ENCODE measurements around the gene ARL8A. TPM values are rescaled to one million over a fixed set of nuclear protein-coding genes. Genes with fewer than 3 reads are reported as not detected.

Gene ARL8A
- total and polyA plus RNA-seq, 5 donors from 2014 or later: 6.6 to 84.1 (median 7.9) TPM

DNA sequence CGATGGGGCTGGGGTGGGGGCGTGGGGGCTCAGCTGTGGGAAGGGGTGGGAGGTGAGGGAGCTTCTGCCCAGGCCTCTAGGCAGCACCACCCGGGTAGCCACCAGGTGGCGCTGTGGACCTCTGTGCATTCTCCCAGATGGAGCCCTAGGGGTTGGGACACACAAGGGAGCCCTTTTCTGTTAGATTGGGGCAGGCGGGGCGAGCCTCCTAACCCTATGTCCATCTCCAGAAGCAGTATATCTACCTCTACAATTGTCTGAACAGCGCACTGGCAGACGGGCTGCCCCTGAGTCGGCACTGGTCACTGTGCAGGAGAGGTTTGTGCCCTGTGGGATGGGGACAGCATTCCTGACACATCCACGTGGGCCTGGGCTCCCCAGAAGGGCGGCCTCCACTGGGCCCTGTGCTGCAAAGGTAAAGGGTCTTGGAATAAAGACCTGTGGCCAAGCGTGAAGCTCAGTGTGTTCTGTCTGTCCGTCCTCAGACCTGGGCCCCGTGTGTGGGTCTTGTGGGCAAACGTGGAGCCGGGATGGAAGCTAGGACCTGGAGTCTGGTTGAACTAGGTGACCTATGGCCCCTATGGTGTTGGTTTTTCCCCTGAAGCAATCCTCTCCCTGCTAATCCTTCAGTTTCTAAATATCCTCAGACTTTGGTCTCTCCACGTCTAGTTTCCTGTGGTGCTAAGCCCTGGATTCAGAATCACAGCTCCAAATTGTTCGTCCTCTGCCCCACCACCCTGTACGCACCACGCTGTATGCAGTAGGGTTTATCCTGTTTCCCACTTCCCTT, 44.7 kb upstream of the ARL8A start:
- Mint-ChIP-seq H3K9me3 (no peaks in the 10 kb centered on the region), H3K4me1 (peaks cover 0 to 10% (median 1%) of the 10 kb centered on the region in 4 donors), H3K27me3 (peaks cover 16% of the 10 kb centered on the region), H3K36me3 (no peaks in the 10 kb centered on the region), H3K27ac (no peak overlapping the region), H3K4me3 (no peak overlapping the region)
- Histone ChIP-seq H3K4me3 (ENCODE audit: low read depth, low read length) (no peak overlapping the region), H3K4me1 (ENCODE audit: control insufficient read depth, insufficient read depth, low read length, poor library complexity, severe bottlenecking) (peaks cover 4% of the 10 kb centered on the region), H3K27ac (ENCODE audit: insufficient read depth, low read length, poor library complexity, severe bottlenecking) (no peak overlapping the region), H3K36me3 (ENCODE audit: control insufficient read depth, insufficient read depth, low read length) (no peaks in the 10 kb centered on the region), H3K9me3 (ENCODE audit: control insufficient read depth in 2 of 2, low read length in 2 of 2) (no peaks in the 10 kb centered on the region), H3K27me3 (ENCODE audit: control insufficient read depth, insufficient read depth, low read length) (peaks cover 4% of the 10 kb centered on the region)
- ATAC-seq (ENCODE audit: low read depth in 2 of 2): peak; percentile 63 to 75
- peak; percentile 61 to 67 (median 62) for DNase-seq

- Histone ChIP-seq H3K36me3 (ENCODE audit: control insufficient read depth, insufficient read depth, low read length) (no peaks in the 10 kb centered on the region), H3K4me1 (ENCODE audit: control insufficient read depth, insufficient read depth, low read length, poor library complexity, severe bottlenecking) (no peaks in the 10 kb centered on the region), H3K27me3 (ENCODE audit: control insufficient read depth, insufficient read depth, low read length) (no peaks in the 10 kb centered on the region), H3K27ac (ENCODE audit: insufficient read depth, low read length, poor library complexity, severe bottlenecking) (no peak overlapping the region), H3K9me3 (ENCODE audit: control insufficient read depth in 2 of 2, low read length in 2 of 2) (no peaks in the 10 kb centered on the region), H3K4me3 (ENCODE audit: low read depth, low read length) (no peak overlapping the region)
- no peak overlapping the region for H3K4me3 Mint-ChIP-seq
- no peaks in the 10 kb centered on the region for H3K36me3 Mint-ChIP-seq
- ATAC-seq (ENCODE audit: low read depth in 2 of 2): no peak
- H3K9me3 Mint-ChIP-seq: no peaks in the 10 kb centered on the region
- no peak for DNase-seq
- peaks cover 10% of the 10 kb centered on the region for H3K27me3 Mint-ChIP-seq
- peaks cover 0 to 14% (median 1%) of the 10 kb centered on the region in 4 donors for H3K4me1 Mint-ChIP-seq
- H3K27ac Mint-ChIP-seq: peak overlapping the region in 1 of 3 donors; percentile 20
These were observed 43.3 kb upstream of the ARL8A start for GRCh38 chr1:202187697-202188407.

GRCh38 chr1:202187041-202187671, 42.6 kb upstream of the ARL8A start:
- H3K36me3 Mint-ChIP-seq: no peaks in the 10 kb centered on the region
- peaks cover 0 to 14% (median 2%) of the 10 kb centered on the region in 4 donors for H3K4me1 Mint-ChIP-seq
- Histone ChIP-seq H3K27ac (ENCODE audit: insufficient read depth, low read length, poor library complexity, severe bottlenecking) (no peak overlapping the region), H3K27me3 (ENCODE audit: control insufficient read depth, insufficient read depth, low read length) (no peaks in the 10 kb centered on the region), H3K36me3 (ENCODE audit: control insufficient read depth, insufficient read depth, low read length) (no peaks in the 10 kb centered on the region), H3K4me3 (ENCODE audit: low read depth, low read length) (no peak overlapping the region), H3K4me1 (ENCODE audit: control insufficient read depth, insufficient read depth, low read length, poor library complexity, severe bottlenecking) (no peaks in the 10 kb centered on the region), H3K9me3 (ENCODE audit: control insufficient read depth in 2 of 2, low read length in 2 of 2) (no peaks in the 10 kb centered on the region)
- DNase-seq (no peak), ATAC-seq (ENCODE audit: low read depth in 2 of 2) (no peak)
- H3K9me3 Mint-ChIP-seq: no peaks in the 10 kb centered on the region
- H3K27me3 Mint-ChIP-seq: peaks cover 4% of the 10 kb centered on the region
- no peak overlapping the region for H3K4me3 Mint-ChIP-seq
- H3K27ac Mint-ChIP-seq: no peak overlapping the region

DNA sequence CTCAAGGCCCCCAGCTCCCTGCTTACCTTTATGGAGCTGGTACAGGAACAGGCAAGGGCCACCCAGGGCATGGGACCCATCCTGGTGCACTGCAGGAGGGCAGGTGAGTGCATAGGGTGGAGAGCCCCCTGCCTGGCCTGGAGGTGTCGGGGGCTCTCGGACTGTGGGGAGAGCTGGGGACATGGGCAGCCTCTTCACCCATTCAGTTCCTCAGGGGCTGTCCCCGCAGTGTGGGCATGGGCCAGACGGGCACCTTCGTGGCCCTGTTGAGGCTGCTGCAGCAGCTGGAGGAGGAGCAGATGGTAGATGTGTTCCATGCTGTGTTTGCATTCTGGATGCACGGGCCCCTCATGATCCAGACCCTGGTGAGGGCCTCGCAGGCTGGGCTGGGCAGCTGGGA, 41.8 kb upstream of the ARL8A start:
- Histone ChIP-seq H3K4me3 (ENCODE audit: low read depth, low read length) (no peak overlapping the region), H3K4me1 (ENCODE audit: control insufficient read depth, insufficient read depth, low read length, poor library complexity, severe bottlenecking) (no peaks in the 10 kb centered on the region), H3K27ac (ENCODE audit: insufficient read depth, low read length, poor library complexity, severe bottlenecking) (no peak overlapping the region), H3K27me3 (ENCODE audit: control insufficient read depth, insufficient read depth, low read length) (no peaks in the 10 kb centered on the region), H3K36me3 (ENCODE audit: control insufficient read depth, insufficient read depth, low read length) (no peaks in the 10 kb centered on the region), H3K9me3 (ENCODE audit: control insufficient read depth in 2 of 2, low read length in 2 of 2) (no peaks in the 10 kb centered on the region)
- H3K9me3 Mint-ChIP-seq: no peaks in the 10 kb centered on the region
- H3K4me3 Mint-ChIP-seq: no peak overlapping the region
- no peaks in the 10 kb centered on the region for H3K36me3 Mint-ChIP-seq
- DNase-seq: no peak
- no peak for ATAC-seq (ENCODE audit: low read depth in 2 of 2)
- H3K27ac Mint-ChIP-seq: no peak overlapping the region
- H3K4me1 Mint-ChIP-seq: peaks cover 0 to 14% (median 4%) of the 10 kb centered on the region in 4 donors
- H3K27me3 Mint-ChIP-seq: peaks cover 4% of the 10 kb centered on the region

DNA sequence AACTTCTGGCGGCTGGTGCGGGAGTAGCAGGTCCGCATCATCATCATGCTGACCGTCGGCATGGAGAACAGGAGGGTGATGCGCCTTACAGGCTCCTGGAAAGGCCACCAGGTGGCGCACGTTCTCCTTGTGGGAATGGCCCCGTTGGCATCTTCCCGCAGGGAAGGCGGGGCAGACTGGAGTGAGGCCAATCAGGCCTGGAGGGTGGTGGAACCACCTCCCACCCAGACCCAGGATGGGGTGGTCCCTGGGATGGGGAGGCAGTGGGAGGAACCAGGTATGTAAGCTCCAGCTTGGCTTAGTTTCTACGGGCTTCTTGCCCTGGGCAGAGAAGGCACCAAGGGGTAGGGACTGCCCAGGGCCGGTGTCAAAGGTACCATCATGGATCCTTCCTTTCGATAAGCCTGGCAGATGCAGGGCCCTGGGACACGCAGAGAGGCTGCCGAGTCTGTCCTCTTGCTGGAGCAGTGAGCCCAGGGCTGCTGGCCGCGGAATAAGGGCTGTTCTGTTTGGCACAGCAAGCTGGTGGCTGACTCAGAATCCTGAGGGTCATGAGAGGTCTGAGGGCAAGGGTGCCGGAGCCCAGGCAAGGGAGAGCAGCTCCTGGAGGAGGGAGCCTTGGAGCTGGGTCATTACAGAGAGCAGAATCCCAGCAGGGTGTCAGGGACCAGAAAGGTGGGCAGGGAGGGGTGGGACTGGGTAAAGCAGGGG, 40.4 kb upstream of the ARL8A start:
- no peak for ATAC-seq (ENCODE audit: low read depth in 2 of 2)

DNA sequence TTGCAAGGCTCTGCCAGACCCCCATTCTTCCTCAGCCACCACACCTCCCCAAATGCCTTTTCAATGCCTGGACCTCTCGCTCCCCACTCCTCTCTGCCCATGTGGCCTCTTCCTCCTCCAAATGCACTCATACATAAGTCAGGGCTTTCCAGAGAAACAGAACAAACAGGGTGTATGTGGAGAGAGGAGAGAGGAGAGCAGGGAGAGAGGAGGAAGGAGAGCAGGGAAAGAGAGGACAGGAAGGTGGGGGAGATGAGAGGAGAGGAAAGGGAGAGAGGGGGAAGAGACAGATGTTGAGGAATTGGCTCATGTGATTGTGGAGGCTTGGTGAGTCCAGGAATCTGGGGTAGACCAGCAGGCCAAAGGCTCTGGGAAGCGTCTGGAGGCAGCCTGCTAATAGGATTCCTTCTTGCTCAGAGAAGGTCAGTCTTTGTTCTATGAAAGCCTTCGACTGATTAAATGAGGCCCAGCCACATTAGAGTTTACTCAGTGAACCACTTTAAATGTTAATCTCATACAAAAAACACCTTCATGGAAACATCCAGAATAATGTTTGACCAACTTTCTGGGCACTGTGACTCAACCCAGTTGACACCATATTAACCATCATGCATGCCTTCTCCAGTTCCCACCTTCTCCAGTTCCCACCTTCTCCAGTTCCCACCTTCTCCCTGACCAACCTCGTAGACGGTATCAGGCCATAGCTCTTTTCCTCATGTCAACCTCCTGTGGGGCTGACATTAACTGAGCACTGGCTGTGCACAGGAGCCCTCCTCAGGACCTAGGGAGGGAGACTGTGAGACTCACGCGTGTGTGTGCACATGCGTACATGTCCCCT, 37.7 kb upstream of the ARL8A start:
- peaks cover 4% of the 10 kb centered on the region for H3K27me3 Mint-ChIP-seq
- no peak overlapping the region for H3K27ac ChIP-seq (ENCODE audit: insufficient read depth, low read length, poor library complexity, severe bottlenecking)

More for the DNA sequence above, 40.4 kb upstream of the ARL8A start:
- Mint-ChIP-seq H3K4me1 (peaks cover 0 to 14% (median 4%) of the 10 kb centered on the region in 4 donors), H3K9me3 (no peaks in the 10 kb centered on the region), H3K27ac (peak overlapping the region in 1 of 3 donors; percentile 38), H3K4me3 (no peak overlapping the region), H3K36me3 (no peaks in the 10 kb centered on the region), H3K27me3 (peaks cover 4% of the 10 kb centered on the region)
- H3K36me3 ChIP-seq (ENCODE audit: control insufficient read depth, insufficient read depth, low read length): no peaks in the 10 kb centered on the region
- H3K4me1 ChIP-seq (ENCODE audit: control insufficient read depth, insufficient read depth, low read length, poor library complexity, severe bottlenecking): no peaks in the 10 kb centered on the region
- peak; percentile 44 to 60 (median 55) for DNase-seq
- H3K4me3 ChIP-seq (ENCODE audit: low read depth, low read length): no peak overlapping the region
- no peaks in the 10 kb centered on the region for H3K9me3 ChIP-seq (ENCODE audit: control insufficient read depth in 2 of 2, low read length in 2 of 2)
- H3K27me3 ChIP-seq (ENCODE audit: control insufficient read depth, insufficient read depth, low read length): no peaks in the 10 kb centered on the region
- no peak overlapping the region for H3K27ac ChIP-seq (ENCODE audit: insufficient read depth, low read length, poor library complexity, severe bottlenecking)

DNA sequence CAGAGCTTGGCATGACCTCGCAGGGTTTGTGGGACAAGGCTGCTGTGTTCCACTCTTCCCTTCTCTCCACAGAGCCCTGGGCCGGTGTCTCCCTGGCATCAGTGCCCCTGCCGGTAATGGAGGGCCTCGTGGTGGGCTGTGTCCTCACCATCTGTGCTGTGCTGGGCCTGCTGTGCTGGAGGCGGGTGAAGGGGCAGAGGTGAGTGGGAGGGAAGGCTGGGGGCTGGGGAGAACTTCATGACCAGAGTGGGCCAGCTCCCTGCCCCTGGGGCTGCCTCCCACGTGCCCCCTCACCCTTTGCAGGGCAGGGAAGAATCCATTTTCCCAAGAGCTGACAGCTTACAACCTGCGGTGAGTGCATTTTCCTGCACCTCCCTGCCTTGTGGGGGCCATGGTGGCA, 37.0 kb upstream of the ARL8A start:
- no peaks in the 10 kb centered on the region for H3K36me3 ChIP-seq (ENCODE audit: control insufficient read depth, insufficient read depth, low read length)
- Mint-ChIP-seq H3K36me3 (no peaks in the 10 kb centered on the region), H3K4me1 (peaks cover 0 to 14% (median 5%) of the 10 kb centered on the region in 4 donors), H3K9me3 (no peaks in the 10 kb centered on the region), H3K27me3 (peaks cover 4% of the 10 kb centered on the region), H3K4me3 (no peak overlapping the region), H3K27ac (no peak overlapping the region)
- no peaks in the 10 kb centered on the region for H3K27me3 ChIP-seq (ENCODE audit: control insufficient read depth, insufficient read depth, low read length)
- H3K9me3 ChIP-seq (ENCODE audit: control insufficient read depth in 2 of 2, low read length in 2 of 2): no peaks in the 10 kb centered on the region
- H3K4me1 ChIP-seq (ENCODE audit: control insufficient read depth, insufficient read depth, low read length, poor library complexity, severe bottlenecking): no peaks in the 10 kb centered on the region
- H3K4me3 ChIP-seq (ENCODE audit: low read depth, low read length): no peak overlapping the region
- ATAC-seq (ENCODE audit: low read depth in 2 of 2): no peak
- no peak overlapping the region for H3K27ac ChIP-seq (ENCODE audit: insufficient read depth, low read length, poor library complexity, severe bottlenecking)
- no peak for DNase-seq

More for the DNA sequence above, 37.7 kb upstream of the ARL8A start:
- no peak overlapping the region for H3K4me3 Mint-ChIP-seq
- H3K9me3 Mint-ChIP-seq: no peaks in the 10 kb centered on the region
- H3K27me3 ChIP-seq (ENCODE audit: control insufficient read depth, insufficient read depth, low read length): no peaks in the 10 kb centered on the region
- DNase-seq: no peak
- H3K36me3 ChIP-seq (ENCODE audit: control insufficient read depth, insufficient read depth, low read length): no peaks in the 10 kb centered on the region
- H3K4me3 ChIP-seq (ENCODE audit: low read depth, low read length): no peak overlapping the region
- no peaks in the 10 kb centered on the region for H3K36me3 Mint-ChIP-seq
- ATAC-seq (ENCODE audit: low read depth in 2 of 2): no peak
- H3K4me1 Mint-ChIP-seq: peaks cover 0 to 14% (median 5%) of the 10 kb centered on the region in 4 donors
- no peak overlapping the region for H3K27ac Mint-ChIP-seq
- no peaks in the 10 kb centered on the region for H3K9me3 ChIP-seq (ENCODE audit: control insufficient read depth in 2 of 2, low read length in 2 of 2)
- H3K4me1 ChIP-seq (ENCODE audit: control insufficient read depth, insufficient read depth, low read length, poor library complexity, severe bottlenecking): no peaks in the 10 kb centered on the region
